T-helper 2 cell treated with Interferon-gamma antibody and Interleukin-4, amounts not matched to agents 5 μg/mL and 100 μg/mL, for 36 hours (primary cell): ENCODE results near the gene MKRN2.

ENCODE experiments used
- DNase-seq: peaks from one replicate; pipeline ENCODE4 v3.0.0; 2021; ENCODE audit warnings: low spot score
- H3K27ac Mint-ChIP-seq: one replicate; pipeline ENCODE4 v1.8.0; 2021; ENCODE audit warnings: mild to moderate bottlenecking, mixed read lengths
- H3K27me3 Mint-ChIP-seq: one replicate; pipeline ENCODE4 v1.8.0; 2021; ENCODE audit warnings: low read depth, mixed read lengths
- H3K36me3 Mint-ChIP-seq: one replicate; pipeline ENCODE4 v1.8.0; 2021; ENCODE audit warnings: low read depth, mixed read lengths
- H3K4me1 Mint-ChIP-seq: one replicate; pipeline ENCODE4 v1.8.0; 2021; ENCODE audit warnings: low read depth, mixed read lengths
- H3K4me3 Mint-ChIP-seq: one replicate; pipeline ENCODE4 v1.8.0; 2022; ENCODE audit warnings: mild to moderate bottlenecking, moderate library complexity, mixed read lengths
- H3K9me3 Mint-ChIP-seq: one replicate; pipeline ENCODE4 v1.8.0; 2021; ENCODE audit warnings: mixed read lengths

Gene MKRN2

DNA sequence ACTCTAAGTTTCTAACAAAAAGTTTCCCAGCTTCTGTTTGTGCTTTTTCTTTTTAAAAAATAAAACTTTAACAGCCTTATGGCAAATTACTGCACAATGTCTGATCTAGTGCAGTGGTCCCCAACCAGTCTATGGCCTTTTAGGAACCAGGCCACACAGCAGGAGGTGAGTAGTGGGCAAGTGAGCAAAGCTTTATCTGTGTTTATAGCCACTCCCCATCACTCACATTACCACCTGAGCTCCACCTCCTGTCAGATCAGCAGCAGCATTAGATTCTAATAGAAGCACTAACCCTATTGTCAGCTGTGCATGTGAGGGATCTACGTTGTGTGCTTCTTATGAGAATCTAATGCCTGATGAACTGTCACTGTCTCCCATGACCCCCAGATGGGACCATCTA, 5.6 kb downstream of the MKRN2 start:
- DNase-seq: no peak

DNA sequence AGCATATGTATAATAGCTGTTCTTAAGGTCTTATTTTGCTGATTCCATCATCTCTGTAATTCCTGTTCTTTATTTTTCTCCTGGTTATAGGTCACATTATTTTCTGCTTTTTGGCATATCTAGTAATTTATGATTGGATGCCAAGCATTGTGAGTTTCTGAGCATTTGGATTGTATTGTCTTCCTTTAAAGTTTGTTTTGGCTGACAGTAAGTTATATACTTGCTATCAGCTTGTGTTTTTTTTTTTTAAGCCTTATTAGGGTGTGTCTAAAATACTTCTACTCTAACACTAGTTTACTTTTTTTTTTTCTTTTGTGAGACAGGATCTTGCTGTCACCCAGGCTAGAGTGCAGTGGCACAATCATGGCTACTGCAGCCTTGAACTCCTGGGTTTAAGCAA, 10.1 kb downstream of the MKRN2 start:
- Mint-ChIP-seq H3K4me3 (no peak overlapping the region), H3K36me3 (peaks cover 46% of the 10 kb centered on the region), H3K4me1 (peaks cover 4% of the 10 kb centered on the region), H3K9me3 (peaks cover 19% of the 10 kb centered on the region), H3K27me3 (no peaks in the 10 kb centered on the region), H3K27ac (no peak overlapping the region)
- no peak for DNase-seq

More for the DNA sequence above, 5.6 kb downstream of the MKRN2 start:
- no peaks in the 10 kb centered on the region for H3K27me3 Mint-ChIP-seq
- peaks cover 19% of the 10 kb centered on the region for H3K9me3 Mint-ChIP-seq
- H3K4me3 Mint-ChIP-seq: no peak overlapping the region
- H3K36me3 Mint-ChIP-seq: peaks cover 23% of the 10 kb centered on the region
- H3K27ac Mint-ChIP-seq: no peak overlapping the region
- peaks cover 26% of the 10 kb centered on the region for H3K4me1 Mint-ChIP-seq

GRCh38 chr3:12568747-12569146, 11.9 kb downstream of the MKRN2 start:
- no peaks in the 10 kb centered on the region for H3K27me3 Mint-ChIP-seq
- H3K36me3 Mint-ChIP-seq: peaks cover 56% of the 10 kb centered on the region

GRCh38 chr3:12569836-12570235, 12.9 kb downstream of the MKRN2 start:
- Mint-ChIP-seq H3K4me1 (peaks cover 2% of the 10 kb centered on the region), H3K36me3 (peaks cover 55% of the 10 kb centered on the region)
- DNase-seq: no peak

More at GRCh38 chr3:12568747-12569146, 11.9 kb downstream of the MKRN2 start:
- no peak for DNase-seq
- H3K9me3 Mint-ChIP-seq: peaks cover 19% of the 10 kb centered on the region
- no peak overlapping the region for H3K4me3 Mint-ChIP-seq
- H3K4me1 Mint-ChIP-seq: peaks cover 2% of the 10 kb centered on the region
- H3K27ac Mint-ChIP-seq: no peak overlapping the region

GRCh38 chr3:12571986-12572385, 15.1 kb downstream of the MKRN2 start:
- Mint-ChIP-seq H3K27me3 (no peaks in the 10 kb centered on the region), H3K36me3 (peaks cover 53% of the 10 kb centered on the region), H3K9me3 (peaks cover 1% of the 10 kb centered on the region), H3K4me1 (no peaks in the 10 kb centered on the region), H3K4me3 (no peak overlapping the region), H3K27ac (no peak overlapping the region)
- DNase-seq: no peak

More at GRCh38 chr3:12569836-12570235, 12.9 kb downstream of the MKRN2 start:
- H3K27me3 Mint-ChIP-seq: no peaks in the 10 kb centered on the region
- H3K9me3 Mint-ChIP-seq: peaks cover 15% of the 10 kb centered on the region
- no peak overlapping the region for H3K27ac Mint-ChIP-seq
- no peak overlapping the region for H3K4me3 Mint-ChIP-seq

DNA sequence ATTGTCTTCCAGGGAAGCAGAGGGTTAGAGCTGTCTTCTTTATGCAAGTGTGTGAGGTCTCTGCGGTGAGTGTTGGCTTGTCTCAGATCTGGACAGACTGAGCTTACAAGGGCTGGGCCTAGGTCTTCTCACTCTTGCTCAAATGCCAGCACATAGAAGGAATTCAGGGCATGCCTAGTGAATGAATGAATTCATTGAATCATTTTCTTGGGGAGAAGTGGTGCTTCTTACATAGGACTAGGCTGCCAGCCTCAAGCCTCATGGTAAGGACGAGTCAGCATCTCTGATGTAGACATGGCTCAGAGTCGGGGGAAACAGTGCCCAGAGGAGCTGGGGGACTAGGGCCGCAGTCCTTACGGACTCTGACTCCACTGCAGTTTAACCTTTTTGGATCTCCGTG, 17.2 kb downstream of the MKRN2 start:
- peaks cover 3% of the 10 kb centered on the region for H3K9me3 Mint-ChIP-seq
- DNase-seq: no peak
- H3K27ac Mint-ChIP-seq: no peak overlapping the region
- H3K4me1 Mint-ChIP-seq: no peaks in the 10 kb centered on the region
- H3K36me3 Mint-ChIP-seq: peaks cover 62% of the 10 kb centered on the region
- H3K27me3 Mint-ChIP-seq: no peaks in the 10 kb centered on the region
- no peak overlapping the region for H3K4me3 Mint-ChIP-seq

GRCh38 chr3:12574661-12575060, 17.8 kb downstream of the MKRN2 start:
- H3K36me3 Mint-ChIP-seq: peaks cover 64% of the 10 kb centered on the region
- H3K27me3 Mint-ChIP-seq: no peaks in the 10 kb centered on the region
- H3K4me1 Mint-ChIP-seq: no peaks in the 10 kb centered on the region
- H3K27ac Mint-ChIP-seq: no peak overlapping the region
- no peak for DNase-seq
- H3K9me3 Mint-ChIP-seq: peaks cover 3% of the 10 kb centered on the region
- H3K4me3 Mint-ChIP-seq: no peak overlapping the region

GRCh38 chr3:12577379-12577778, 20.5 kb downstream of the MKRN2 start:
- no peak overlapping the region for H3K4me3 Mint-ChIP-seq
- peaks cover 60% of the 10 kb centered on the region for H3K36me3 Mint-ChIP-seq
- peak overlapping the region; percentile 1 for H3K27ac Mint-ChIP-seq
- H3K27me3 Mint-ChIP-seq: no peaks in the 10 kb centered on the region
- DNase-seq: no peak
- H3K9me3 Mint-ChIP-seq: peaks cover 3% of the 10 kb centered on the region
- H3K4me1 Mint-ChIP-seq: no peaks in the 10 kb centered on the region

DNA sequence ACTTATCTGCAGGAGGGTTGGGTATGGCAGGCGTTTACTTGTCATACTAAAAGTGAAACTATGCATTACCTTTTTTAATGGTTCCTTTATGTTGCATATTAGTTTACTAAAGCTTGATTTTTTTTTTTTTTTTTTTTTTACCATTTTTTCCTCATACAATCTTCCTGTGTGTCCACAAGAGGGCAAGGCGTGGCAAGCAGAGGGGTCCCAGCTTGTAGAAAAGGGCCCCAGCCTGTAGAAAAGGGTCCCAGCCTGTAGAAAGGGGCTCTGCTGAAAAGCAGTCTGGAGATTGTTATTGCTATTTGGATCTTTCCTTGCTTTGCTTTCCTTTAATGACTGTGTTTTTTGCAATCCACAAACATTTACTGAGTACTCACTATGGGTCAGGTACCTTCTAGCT, 21.9 kb downstream of the MKRN2 start:
- peaks cover 3% of the 10 kb centered on the region for H3K9me3 Mint-ChIP-seq
- DNase-seq: no peak
- H3K4me3 Mint-ChIP-seq: no peak overlapping the region
- no peaks in the 10 kb centered on the region for H3K4me1 Mint-ChIP-seq
- no peak overlapping the region for H3K27ac Mint-ChIP-seq
- no peaks in the 10 kb centered on the region for H3K27me3 Mint-ChIP-seq
- peaks cover 59% of the 10 kb centered on the region for H3K36me3 Mint-ChIP-seq

GRCh38 chr3:12579456-12579855, 22.6 kb downstream of the MKRN2 start:
- no peaks in the 10 kb centered on the region for H3K4me1 Mint-ChIP-seq
- H3K9me3 Mint-ChIP-seq: peaks cover 3% of the 10 kb centered on the region
- H3K27me3 Mint-ChIP-seq: no peaks in the 10 kb centered on the region
- no peak overlapping the region for H3K4me3 Mint-ChIP-seq
- DNase-seq: no peak
- no peak overlapping the region for H3K27ac Mint-ChIP-seq
- H3K36me3 Mint-ChIP-seq: peaks cover 62% of the 10 kb centered on the region

DNA sequence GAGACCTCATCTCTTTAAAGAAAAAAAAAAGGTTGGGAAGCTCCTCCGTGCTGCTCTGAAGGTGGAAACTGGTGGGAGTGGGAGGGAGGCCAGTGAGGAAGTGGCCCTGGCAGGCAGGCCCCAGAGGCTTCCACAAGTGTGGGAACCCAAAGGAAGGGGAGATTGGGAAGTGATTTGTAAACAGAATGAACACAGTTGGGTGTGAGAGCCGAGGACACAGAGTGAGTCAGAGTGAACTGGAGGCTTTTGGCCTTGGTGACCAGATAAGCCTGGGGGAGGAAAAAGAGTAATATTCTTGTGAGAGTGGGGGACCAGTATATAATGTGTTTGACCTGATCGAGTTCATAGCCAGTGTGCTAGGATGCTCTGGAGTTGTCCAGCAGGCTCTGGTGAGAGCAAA, 23.0 kb downstream of the MKRN2 start:
- Mint-ChIP-seq H3K27me3 (no peaks in the 10 kb centered on the region), H3K4me3 (no peak overlapping the region), H3K9me3 (peaks cover 3% of the 10 kb centered on the region), H3K4me1 (no peaks in the 10 kb centered on the region), H3K27ac (peak overlapping the region; percentile 5), H3K36me3 (peaks cover 67% of the 10 kb centered on the region)
- no peak for DNase-seq

DNA sequence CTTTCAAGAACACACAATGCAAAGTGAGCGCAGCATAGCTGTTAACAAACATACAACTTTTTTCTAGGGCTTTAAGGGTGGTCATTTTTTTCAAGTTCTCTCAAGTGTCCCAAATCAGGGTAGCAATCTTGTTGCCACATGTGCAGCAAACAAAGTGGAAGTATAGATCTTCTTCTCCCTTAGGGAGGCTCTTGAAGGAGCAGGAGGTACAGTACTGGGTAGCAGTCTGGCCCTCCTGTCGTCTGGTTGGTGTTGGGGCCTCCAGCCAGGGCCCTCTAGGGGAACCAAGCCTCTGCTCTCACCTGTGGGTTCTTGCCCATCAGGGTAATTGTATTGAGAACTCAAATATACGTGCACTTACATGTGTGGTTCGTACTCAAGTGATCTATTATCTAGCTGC, 25.8 kb downstream of the MKRN2 start:
- DNase-seq: no peak
- no peak overlapping the region for H3K27ac Mint-ChIP-seq
- H3K36me3 Mint-ChIP-seq: peaks cover 66% of the 10 kb centered on the region
- H3K27me3 Mint-ChIP-seq: no peaks in the 10 kb centered on the region
- H3K4me3 Mint-ChIP-seq: no peak overlapping the region
- no peaks in the 10 kb centered on the region for H3K4me1 Mint-ChIP-seq
- no peaks in the 10 kb centered on the region for H3K9me3 Mint-ChIP-seq

DNA sequence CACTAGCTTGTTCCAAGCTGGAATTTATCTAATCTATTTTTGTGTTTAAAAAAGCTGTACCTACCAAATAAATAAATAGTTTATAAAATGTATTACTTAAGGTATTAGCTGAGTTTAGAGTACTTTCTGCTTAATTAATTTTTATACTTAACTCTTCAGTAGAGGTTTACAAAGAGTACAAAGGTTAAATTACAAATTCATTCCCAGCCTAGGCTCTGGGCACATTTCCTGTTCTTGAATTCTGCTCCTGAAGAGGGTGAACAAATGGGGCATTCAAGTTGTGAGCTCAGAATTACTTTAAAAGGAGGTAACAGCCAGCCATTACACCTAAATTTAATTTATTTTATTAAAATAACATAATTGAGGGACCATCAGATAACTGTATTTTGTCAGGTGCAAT, 26.4 kb downstream of the MKRN2 start:
- Mint-ChIP-seq H3K4me1 (no peaks in the 10 kb centered on the region), H3K9me3 (no peaks in the 10 kb centered on the region), H3K4me3 (no peak overlapping the region), H3K36me3 (peaks cover 63% of the 10 kb centered on the region), H3K27me3 (no peaks in the 10 kb centered on the region), H3K27ac (no peak overlapping the region)
- DNase-seq: no peak

DNA sequence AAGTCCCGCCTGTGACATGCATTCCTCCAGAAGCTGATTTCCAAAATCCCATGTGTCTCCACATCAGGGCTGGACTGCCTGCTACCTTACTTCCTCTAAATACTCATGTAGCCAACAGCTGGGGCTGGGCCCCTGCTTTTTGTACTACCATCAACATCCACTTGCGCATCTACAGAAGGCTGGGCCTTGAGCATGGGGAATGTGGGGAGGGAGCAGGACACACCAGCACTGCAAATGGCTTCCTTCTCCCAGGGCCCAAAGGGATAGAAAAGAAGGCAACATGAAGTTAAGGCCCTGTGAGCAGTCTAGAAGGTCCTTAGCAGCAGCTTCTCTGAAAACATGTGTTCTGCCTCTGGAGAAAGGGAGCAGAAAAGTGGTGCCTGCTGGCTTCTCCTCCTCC, 27.2 kb downstream of the MKRN2 start:
- H3K27me3 Mint-ChIP-seq: no peaks in the 10 kb centered on the region
- peaks cover 60% of the 10 kb centered on the region for H3K36me3 Mint-ChIP-seq
- DNase-seq: no peak
- no peaks in the 10 kb centered on the region for H3K9me3 Mint-ChIP-seq
- H3K27ac Mint-ChIP-seq: peak overlapping the region; percentile 26
- no peak overlapping the region for H3K4me3 Mint-ChIP-seq
- no peaks in the 10 kb centered on the region for H3K4me1 Mint-ChIP-seq

DNA sequence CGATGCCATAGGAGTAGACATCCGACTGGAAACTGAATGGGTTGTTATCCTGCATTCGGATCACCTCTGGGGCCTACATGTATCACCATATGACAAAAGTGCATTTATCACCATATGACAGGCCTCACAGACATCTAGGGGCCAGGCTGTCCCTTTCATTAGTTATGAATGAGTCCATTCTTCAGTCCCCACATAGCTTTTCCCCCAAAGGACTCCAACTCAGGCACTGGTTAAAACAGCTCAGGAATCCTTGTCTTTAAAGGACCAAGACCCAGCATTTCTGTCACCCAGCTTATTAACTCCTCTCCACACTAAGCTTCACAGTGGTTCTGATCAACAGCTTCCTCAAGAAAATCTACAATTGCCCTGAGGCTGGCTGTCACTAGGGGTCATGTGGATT, 28.3 kb downstream of the MKRN2 start:
- H3K27ac Mint-ChIP-seq: no peak overlapping the region
- H3K4me1 Mint-ChIP-seq: no peaks in the 10 kb centered on the region
- peaks cover 55% of the 10 kb centered on the region for H3K36me3 Mint-ChIP-seq

More for the DNA sequence above, 28.3 kb downstream of the MKRN2 start:
- Mint-ChIP-seq H3K9me3 (no peaks in the 10 kb centered on the region), H3K27me3 (no peaks in the 10 kb centered on the region), H3K4me3 (no peak overlapping the region)
- DNase-seq: no peak
